GM12864 (cell line): ENCODE measurements around the gene MISP.
"Not testable (repeated sequence)": the region's sequence is repeated elsewhere in the genome, so short reads cannot be mapped to it uniquely, and the experiment has no call there.

Experiments used
- DNase-seq: peaks from one replicate; pipeline ENCODE4 v3.0.0-alpha.2; 2011; ENCODE audit warnings: low read depth
- H3K4me3 ChIP-seq: 2 replicates; pipeline ENCODE4 v1.5.1; 2011; ENCODE audit warnings: mild to moderate bottlenecking, low read depth, low read length, control low read depth
- TF ChIP-seq, protein P1 (sequence below): IDR thresholded peaks from 2 replicates; pipeline ENCODE4 v1.5.1; 2011; ENCODE audit warnings: low read depth, mild to moderate bottlenecking, moderate library complexity, low read length, control low read depth, inconsistent platforms; ENCODE audit errors: missing control alignments

MISP gene

GRCh38 chr19:725461-726089 is 25.3 kb upstream of the MISP start:
- TF ChIP-seq, protein P1, sequence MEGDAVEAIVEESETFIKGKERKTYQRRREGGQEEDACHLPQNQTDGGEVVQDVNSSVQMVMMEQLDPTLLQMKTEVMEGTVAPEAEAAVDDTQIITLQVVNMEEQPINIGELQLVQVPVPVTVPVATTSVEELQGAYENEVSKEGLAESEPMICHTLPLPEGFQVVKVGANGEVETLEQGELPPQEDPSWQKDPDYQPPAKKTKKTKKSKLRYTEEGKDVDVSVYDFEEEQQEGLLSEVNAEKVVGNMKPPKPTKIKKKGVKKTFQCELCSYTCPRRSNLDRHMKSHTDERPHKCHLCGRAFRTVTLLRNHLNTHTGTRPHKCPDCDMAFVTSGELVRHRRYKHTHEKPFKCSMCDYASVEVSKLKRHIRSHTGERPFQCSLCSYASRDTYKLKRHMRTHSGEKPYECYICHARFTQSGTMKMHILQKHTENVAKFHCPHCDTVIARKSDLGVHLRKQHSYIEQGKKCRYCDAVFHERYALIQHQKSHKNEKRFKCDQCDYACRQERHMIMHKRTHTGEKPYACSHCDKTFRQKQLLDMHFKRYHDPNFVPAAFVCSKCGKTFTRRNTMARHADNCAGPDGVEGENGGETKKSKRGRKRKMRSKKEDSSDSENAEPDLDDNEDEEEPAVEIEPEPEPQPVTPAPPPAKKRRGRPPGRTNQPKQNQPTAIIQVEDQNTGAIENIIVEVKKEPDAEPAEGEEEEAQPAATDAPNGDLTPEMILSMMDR, result no peak
- no peak for DNase-seq
- no peak overlapping the region for H3K4me3 ChIP-seq

- no peak for DNase-seq
- H3K4me3 ChIP-seq, result no peak overlapping the region
- TF ChIP-seq, protein P1, result no peak
Observed at GRCh38 chr19:726993-727956, 23.6 kb upstream of the MISP start.

DNA sequence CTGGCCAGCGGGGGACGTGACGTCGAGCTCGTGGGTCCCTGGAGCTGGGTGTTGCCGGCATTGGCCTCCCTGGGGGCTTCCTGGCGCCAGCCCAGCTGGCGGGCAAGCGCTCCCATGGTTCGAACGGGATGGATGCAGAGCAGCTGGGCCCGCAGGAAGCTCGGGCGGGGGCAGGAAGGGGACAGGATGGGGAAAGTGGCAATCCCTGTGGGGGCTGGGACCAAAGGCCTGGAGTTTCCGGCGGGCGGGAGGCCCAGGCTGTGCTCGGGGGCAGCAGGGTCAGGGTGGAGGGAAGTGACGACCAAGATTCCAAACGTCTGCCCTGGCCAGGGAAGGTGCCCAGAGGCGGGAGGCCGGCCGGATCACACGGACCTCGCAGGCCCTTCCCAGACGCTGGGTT is 22.9 kb upstream of the MISP start:
- H3K4me3 ChIP-seq, result no peak overlapping the region
- TF ChIP-seq, protein P1, result no peak
- DNase-seq, result no peak

- H3K4me3 ChIP-seq, DNase-seq: not testable (repeated sequence)
Observed at GRCh38 chr19:729564-729963, 21.3 kb upstream of the MISP start.

DNA sequence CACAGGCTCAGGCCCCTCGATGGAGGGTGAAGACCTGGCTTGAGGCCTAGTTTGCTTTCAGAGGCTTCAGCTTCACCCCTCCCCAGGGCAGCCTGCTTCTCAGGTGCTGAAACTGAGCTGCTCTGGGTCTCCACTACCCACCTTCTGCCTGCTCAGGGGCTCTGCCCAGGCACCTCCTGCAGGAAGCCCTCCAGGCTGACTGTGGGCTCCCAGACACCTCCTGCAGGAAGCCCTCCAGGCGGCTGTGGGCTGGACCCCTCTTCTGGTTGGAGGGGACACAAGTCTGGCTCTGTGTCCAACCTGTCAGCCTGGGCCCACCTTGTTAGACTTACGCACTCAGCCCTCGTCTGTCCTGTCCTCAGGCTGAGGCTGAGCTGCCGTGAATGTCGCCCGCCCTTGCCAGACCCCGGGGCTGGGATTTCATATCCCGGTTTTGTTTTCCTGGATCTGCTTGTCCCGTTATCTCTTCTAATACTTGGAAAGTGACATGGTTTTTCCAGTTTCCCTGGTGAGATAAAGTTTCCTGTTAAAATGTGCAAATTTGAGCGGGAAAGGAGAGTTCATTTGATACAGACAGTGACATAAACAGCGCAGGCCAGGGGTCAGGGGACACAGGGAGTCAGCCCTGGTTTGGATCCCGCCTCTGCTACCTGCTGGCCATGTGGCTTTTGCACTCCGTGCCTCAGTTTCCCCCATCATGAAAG is 20.8 kb upstream of the MISP start:
- no peak overlapping the region for H3K4me3 ChIP-seq
- TF ChIP-seq, protein P1, result no peak
- DNase-seq, result no peak

- H3K4me3 ChIP-seq, result no peak overlapping the region
- TF ChIP-seq, protein P1, result no peak
- no peak for DNase-seq
Observed at GRCh38 chr19:731000-731399, 19.9 kb upstream of the MISP start.
